Endothelial cell (in vitro differentiated cells): ENCODE data around the gene DENND1A. TPM values are rescaled to one million over a fixed set of nuclear protein-coding genes. Genes with fewer than 3 reads are reported as not detected.

Source experiments
- DNase-seq: peaks from one replicate; pipeline ENCODE4 v3.0.0; 2021; ENCODE audit warnings: low spot score
- H3K27ac Mint-ChIP-seq: one replicate; pipeline ENCODE4 v1.8.0; 2021; ENCODE audit warnings: mixed read lengths, inconsistent platforms; ENCODE audit not compliant: unreplicated experiment
- H3K27me3 Mint-ChIP-seq: one replicate; pipeline ENCODE4 v1.8.0; 2021; ENCODE audit warnings: mild to moderate bottlenecking, moderate library complexity, mixed read lengths, inconsistent platforms; ENCODE audit not compliant: unreplicated experiment
- H3K36me3 Mint-ChIP-seq: one replicate; pipeline ENCODE4 v1.8.0; 2021; ENCODE audit warnings: mild to moderate bottlenecking, low read depth, mixed read lengths, inconsistent platforms; ENCODE audit not compliant: unreplicated experiment
- H3K4me1 Mint-ChIP-seq: one replicate; pipeline ENCODE4 v1.8.0; 2021; ENCODE audit warnings: mild to moderate bottlenecking, mixed read lengths, inconsistent platforms; ENCODE audit not compliant: unreplicated experiment
- H3K4me3 Mint-ChIP-seq: one replicate; pipeline ENCODE4 v1.8.0; 2021; ENCODE audit warnings: mild to moderate bottlenecking, mixed read lengths, inconsistent platforms; ENCODE audit not compliant: unreplicated experiment
- H3K9me3 Mint-ChIP-seq: one replicate; pipeline ENCODE4 v1.8.0; 2021; ENCODE audit warnings: mixed read lengths, inconsistent platforms; ENCODE audit not compliant: unreplicated experiment
- total RNA-seq: library from RNA; stranded (reverse); fragmentation: NEBNext Ultra II Directional; extraction: Animal tissue kit (Norgen Biotek cat#: 25700); gene quantifications from one replicate; pipeline ENCODE4 v1.2.1, GENCODE V29; 2021; ENCODE audit not compliant: unreplicated experiment
- TF ChIP-seq, protein P1 (sequence below): fragments of 200-600 bp; sonication (generic); IDR thresholded peaks from one replicate; pipeline ENCODE4 v1.5.0; 2021; ENCODE audit warnings: antibody characterized with exemption; ENCODE audit not compliant: unreplicated experiment

The DENND1A gene
- total RNA-seq, 1 donor from 2014 or later: 14.1 TPM

DNA sequence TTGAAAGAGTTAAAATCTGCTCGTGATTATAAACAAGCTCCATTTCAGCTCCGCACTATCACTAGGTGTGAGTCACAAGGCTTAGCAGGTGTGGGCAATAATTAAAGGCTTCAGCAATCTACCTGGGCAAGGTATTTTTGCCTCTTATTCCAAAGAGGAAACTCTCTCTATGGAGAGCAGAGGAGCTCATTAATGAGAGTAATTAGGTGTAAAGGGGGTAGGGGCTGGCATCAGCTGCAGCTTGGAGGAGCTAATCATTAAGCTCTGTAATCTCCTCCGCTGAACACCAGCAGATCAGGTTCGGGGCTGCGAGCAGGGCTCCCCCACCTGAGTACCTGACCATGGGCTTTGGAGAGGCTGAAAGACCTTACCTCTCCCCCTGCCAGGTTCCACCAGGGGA lies 444.7 kb downstream of the DENND1A start:
- Mint-ChIP-seq H3K27me3 (peaks cover 3% of the 10 kb centered on the region), H3K36me3 (no peaks in the 10 kb centered on the region), H3K4me3 (no peak overlapping the region), H3K4me1 (peaks cover 10% of the 10 kb centered on the region), H3K27ac (no peak overlapping the region), H3K9me3 (no peaks in the 10 kb centered on the region)
- TF ChIP-seq, protein P1, sequence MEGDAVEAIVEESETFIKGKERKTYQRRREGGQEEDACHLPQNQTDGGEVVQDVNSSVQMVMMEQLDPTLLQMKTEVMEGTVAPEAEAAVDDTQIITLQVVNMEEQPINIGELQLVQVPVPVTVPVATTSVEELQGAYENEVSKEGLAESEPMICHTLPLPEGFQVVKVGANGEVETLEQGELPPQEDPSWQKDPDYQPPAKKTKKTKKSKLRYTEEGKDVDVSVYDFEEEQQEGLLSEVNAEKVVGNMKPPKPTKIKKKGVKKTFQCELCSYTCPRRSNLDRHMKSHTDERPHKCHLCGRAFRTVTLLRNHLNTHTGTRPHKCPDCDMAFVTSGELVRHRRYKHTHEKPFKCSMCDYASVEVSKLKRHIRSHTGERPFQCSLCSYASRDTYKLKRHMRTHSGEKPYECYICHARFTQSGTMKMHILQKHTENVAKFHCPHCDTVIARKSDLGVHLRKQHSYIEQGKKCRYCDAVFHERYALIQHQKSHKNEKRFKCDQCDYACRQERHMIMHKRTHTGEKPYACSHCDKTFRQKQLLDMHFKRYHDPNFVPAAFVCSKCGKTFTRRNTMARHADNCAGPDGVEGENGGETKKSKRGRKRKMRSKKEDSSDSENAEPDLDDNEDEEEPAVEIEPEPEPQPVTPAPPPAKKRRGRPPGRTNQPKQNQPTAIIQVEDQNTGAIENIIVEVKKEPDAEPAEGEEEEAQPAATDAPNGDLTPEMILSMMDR: no peak
- no peak for DNase-seq

DNA sequence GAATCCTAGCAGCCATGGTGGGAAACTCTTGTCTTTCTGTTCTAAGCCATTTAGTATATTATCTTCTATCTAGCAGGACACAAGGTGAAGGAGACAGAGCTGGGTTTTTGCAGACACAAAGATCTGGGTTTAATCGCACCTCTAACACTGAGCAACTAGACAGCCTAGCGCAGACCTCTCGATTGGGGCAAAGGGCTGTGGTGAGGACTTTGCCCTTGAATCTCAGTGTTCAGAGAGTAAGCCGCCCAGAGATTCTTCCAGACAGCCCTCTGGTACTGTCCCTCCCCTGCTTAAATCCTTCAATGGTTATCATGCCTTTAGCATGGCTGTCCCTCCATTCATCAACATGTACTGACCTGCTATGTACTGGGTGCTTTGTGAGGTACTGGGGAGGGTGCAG lies 445.8 kb downstream of the DENND1A start:
- no peak overlapping the region for H3K4me3 Mint-ChIP-seq
- no peak for DNase-seq
- peaks cover 10% of the 10 kb centered on the region for H3K4me1 Mint-ChIP-seq
- H3K27ac Mint-ChIP-seq: no peak overlapping the region
- TF ChIP-seq, protein P1: no peak
- H3K27me3 Mint-ChIP-seq: peaks cover 3% of the 10 kb centered on the region
- H3K36me3 Mint-ChIP-seq: no peaks in the 10 kb centered on the region
- no peaks in the 10 kb centered on the region for H3K9me3 Mint-ChIP-seq

GRCh38 chr9:123483191-123483803 lies 446.6 kb downstream of the DENND1A start:
- Mint-ChIP-seq H3K27ac (no peak overlapping the region), H3K36me3 (no peaks in the 10 kb centered on the region), H3K4me3 (no peak overlapping the region), H3K9me3 (no peaks in the 10 kb centered on the region), H3K27me3 (peaks cover 3% of the 10 kb centered on the region), H3K4me1 (peaks cover 5% of the 10 kb centered on the region)
- DNase-seq: no peak
- TF ChIP-seq, protein P1: no peak

GRCh38 chr9:123482295-123482968 lies 447.5 kb downstream of the DENND1A start:
- Mint-ChIP-seq H3K36me3 (no peaks in the 10 kb centered on the region), H3K27ac (no peak overlapping the region), H3K4me1 (peaks cover 3% of the 10 kb centered on the region), H3K4me3 (no peak overlapping the region), H3K9me3 (no peaks in the 10 kb centered on the region), H3K27me3 (peaks cover 3% of the 10 kb centered on the region)
- TF ChIP-seq, protein P1: no peak
- DNase-seq: no peak

DNA sequence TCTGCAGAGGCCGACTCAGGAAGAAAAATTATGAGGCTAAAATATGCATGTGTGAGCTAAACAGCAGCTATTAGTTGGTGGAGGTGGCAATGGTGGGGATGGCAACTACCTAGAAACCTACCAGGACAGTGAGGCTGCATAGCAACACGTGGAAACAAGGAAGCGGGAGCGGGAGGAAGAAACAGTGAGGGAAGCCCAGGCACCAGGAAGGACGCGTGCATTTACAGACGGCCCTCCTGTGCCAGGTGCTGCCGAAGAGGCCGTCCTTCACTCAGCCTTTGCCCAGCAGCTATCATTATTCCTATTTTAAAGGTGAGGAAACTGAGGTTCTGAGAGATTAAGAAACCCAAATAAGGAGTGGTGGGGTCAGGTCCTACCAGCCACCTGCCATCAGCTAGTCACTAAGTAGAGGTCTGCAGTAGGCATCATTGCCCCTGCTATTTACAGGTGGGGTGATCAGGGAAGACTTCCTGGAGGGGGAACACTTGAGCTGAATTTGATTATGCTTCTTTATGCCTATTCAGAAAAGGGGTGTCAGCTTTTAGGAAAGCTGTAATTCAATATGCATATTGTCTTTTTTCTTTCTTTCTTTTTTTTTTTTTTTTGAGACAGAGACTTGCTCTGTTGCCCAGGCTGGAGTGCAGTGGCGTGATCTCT lies 448.6 kb downstream of the DENND1A start:
- H3K4me3 Mint-ChIP-seq: no peak overlapping the region
- H3K4me1 Mint-ChIP-seq: no peaks in the 10 kb centered on the region
- no peaks in the 10 kb centered on the region for H3K9me3 Mint-ChIP-seq
- DNase-seq: no peak
- TF ChIP-seq, protein P1: no peak
- H3K27me3 Mint-ChIP-seq: peaks cover 4% of the 10 kb centered on the region
- no peaks in the 10 kb centered on the region for H3K36me3 Mint-ChIP-seq
- no peak overlapping the region for H3K27ac Mint-ChIP-seq
